IPS-20b (cell line): ENCODE measurements around the gene YES1.

ENCODE experiments used
- H3K27ac ChIP-seq: one replicate; pipeline ENCODE4 v1.5.1; 2013; ENCODE audit warnings: low read length
- H3K27me3 ChIP-seq: 2 replicates; pipeline ENCODE4 v1.6.1; 2013; ENCODE audit warnings: mild to moderate bottlenecking, low read length, inconsistent platforms; ENCODE audit not compliant: insufficient read depth
- H3K36me3 ChIP-seq: 2 replicates; pipeline ENCODE4 v1.6.1; 2013; ENCODE audit warnings: low read depth, mild to moderate bottlenecking, inconsistent platforms, low read length, moderate library complexity; ENCODE audit not compliant: insufficient read depth
- H3K4me1 ChIP-seq: 2 replicates; pipeline ENCODE4 v1.6.1; 2013; ENCODE audit warnings: mild to moderate bottlenecking, control low read depth, inconsistent platforms, low read length, moderate library complexity; ENCODE audit not compliant: insufficient read depth
- H3K4me3 ChIP-seq: 2 replicates; pipeline ENCODE4 v1.5.1; 2013; ENCODE audit warnings: mild to moderate bottlenecking, low read length, inconsistent platforms
- H3K9ac ChIP-seq: 2 replicates; pipeline ENCODE4 v1.6.1; 2013; ENCODE audit warnings: low read depth, mild to moderate bottlenecking, inconsistent platforms, low read length, moderate library complexity
- H3K9me3 ChIP-seq: 2 replicates; pipeline ENCODE4 v1.6.1; 2013; ENCODE audit warnings: mild to moderate bottlenecking, low read depth, low read length, inconsistent platforms; ENCODE audit not compliant: insufficient read depth

Gene YES1

GRCh38 chr18:676736-677135, 135.3 kb downstream of the YES1 start:
- Histone ChIP-seq H3K4me1 (no peaks in the 10 kb centered on the region), H3K36me3 (peaks cover 93% of the 10 kb centered on the region), H3K27ac (no peak overlapping the region)

GRCh38 chr18:676069-676468, 136.0 kb downstream of the YES1 start:
- Histone ChIP-seq H3K36me3 (peaks cover 93% of the 10 kb centered on the region), H3K4me1 (no peaks in the 10 kb centered on the region), H3K4me3 (no peak overlapping the region), H3K9me3 (no peaks in the 10 kb centered on the region), H3K9ac (no peak overlapping the region), H3K27ac (no peak overlapping the region), H3K27me3 (no peaks in the 10 kb centered on the region)

More at GRCh38 chr18:676736-677135, 135.3 kb downstream of the YES1 start:
- H3K9me3 ChIP-seq = no peaks in the 10 kb centered on the region
- H3K4me3 ChIP-seq = no peak overlapping the region
- H3K9ac ChIP-seq = no peak overlapping the region
- H3K27me3 ChIP-seq = no peaks in the 10 kb centered on the region

GRCh38 chr18:675307-675706, 136.7 kb downstream of the YES1 start:
- peaks cover 96% of the 10 kb centered on the region for H3K36me3 ChIP-seq
- H3K9ac ChIP-seq = no peak overlapping the region
- H3K27ac ChIP-seq = no peak overlapping the region
- no peak overlapping the region for H3K4me3 ChIP-seq
- no peaks in the 10 kb centered on the region for H3K4me1 ChIP-seq
- H3K9me3 ChIP-seq = no peaks in the 10 kb centered on the region
- no peaks in the 10 kb centered on the region for H3K27me3 ChIP-seq

DNA sequence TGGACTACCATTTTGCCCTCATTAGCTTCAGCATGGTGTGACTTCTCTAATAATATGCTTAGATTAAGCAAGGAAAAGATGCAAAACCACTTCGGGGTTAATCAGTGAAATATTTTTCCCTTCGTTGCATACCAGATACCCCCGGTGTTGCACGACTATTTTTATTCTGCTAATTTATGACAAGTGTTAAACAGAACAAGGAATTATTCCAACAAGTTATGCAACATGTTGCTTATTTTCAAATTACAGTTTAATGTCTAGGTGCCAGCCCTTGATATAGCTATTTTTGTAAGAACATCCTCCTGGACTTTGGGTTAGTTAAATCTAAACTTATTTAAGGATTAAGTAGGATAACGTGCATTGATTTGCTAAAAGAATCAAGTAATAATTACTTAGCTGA, 138.3 kb downstream of the YES1 start:
- no peaks in the 10 kb centered on the region for H3K27me3 ChIP-seq
- peaks cover 100% of the 10 kb centered on the region for H3K36me3 ChIP-seq
- H3K9me3 ChIP-seq = no peaks in the 10 kb centered on the region
- no peaks in the 10 kb centered on the region for H3K4me1 ChIP-seq
- no peak overlapping the region for H3K4me3 ChIP-seq
- H3K27ac ChIP-seq = no peak overlapping the region
- no peak overlapping the region for H3K9ac ChIP-seq

GRCh38 chr18:673317-673716, 138.7 kb downstream of the YES1 start:
- Histone ChIP-seq H3K4me3 (no peak overlapping the region), H3K4me1 (no peaks in the 10 kb centered on the region), H3K27me3 (no peaks in the 10 kb centered on the region), H3K9me3 (no peaks in the 10 kb centered on the region), H3K27ac (no peak overlapping the region), H3K36me3 (peaks cover 100% of the 10 kb centered on the region), H3K9ac (no peak overlapping the region)
